ENCODE results near the gene PPDPF. TPM values are rescaled to one million over a fixed set of nuclear protein-coding genes. Genes with fewer than 3 reads are reported as not detected.

PPDPF gene
- total and polyA plus RNA-seq, 2 of the 8 experiments (the other 6 are each of a cell fraction or from before 2014, with no cell fraction given): 30.5 to 138 TPM

GRCh38 chr20:63540417-63541186 lies 20.0 kb downstream of the PPDPF start:
- no peak overlapping the region for H3K23ac ChIP-seq (ENCODE audit: insufficient read length)
- no peaks in the 10 kb centered on the region for H3K36me3 ChIP-seq (ENCODE audit: control insufficient read depth in 2 of 4, insufficient read depth in 4 of 4, low read length in 3 of 4)
- peak overlapping the region; percentile 35; the same call in 1 of the 2 replicates for H4K8ac ChIP-seq (ENCODE audit: extremely low read depth, insufficient read depth, low read length)
- no peak overlapping the region for H3K4ac ChIP-seq (replicated peaks; ENCODE audit: insufficient read length, low read depth, low read length)
- H2BK15ac ChIP-seq (ENCODE audit: low read length): 0 out of 2 replicates have a peak overlapping the region, but pooled peaks have one; percentile 72
- H3K9ac ChIP-seq (replicated peaks in 1 of 4; ENCODE audit: extremely low read depth in 1 of 4, low read depth in 3 of 4, low read length in 3 of 4): no peak overlapping the region
- H3K27ac ChIP-seq (ENCODE audit: low read depth, low read length): no peak overlapping the region
- no peak overlapping the region for H3K56ac ChIP-seq (replicated peaks; ENCODE audit: insufficient read length, low read depth, low read length)
- H2BK120ac ChIP-seq (replicated peaks; ENCODE audit: low read depth, low read length): no peak overlapping the region
- CTCF ChIA-PET (ENCODE audit: partially characterized antibody): interaction anchor here (1.2 to 3.9 kb wide), 6 partner anchors 9 to 98 kb away, joined by 3 to 17 read pairs (median 5); partner anchors contain the start of gene FNDC11
- no peak overlapping the region for H2BK5ac ChIP-seq (ENCODE audit: low read depth, low read length)
- no peak overlapping the region for H2AK5ac ChIP-seq (ENCODE audit: low read depth, low read length)
- no peak overlapping the region for H4K91ac ChIP-seq (replicated peaks; ENCODE audit: insufficient read length, low read length)
- no peak overlapping the region for H4K5ac ChIP-seq (ENCODE audit: insufficient read length, low read depth, low read length)
- H2BK12ac ChIP-seq (ENCODE audit: low read depth, low read length): no peak overlapping the region
- H3K4me2 ChIP-seq (ENCODE audit: insufficient read depth in 1 of 2, low read depth in 2 of 2, low read length in 2 of 2): no peak overlapping the region
- H2AFZ ChIP-seq (ENCODE audit: low read length): no peak overlapping the region
- POLR2A ChIA-PET (ENCODE audit: partially characterized antibody): interaction anchor here (1.1 to 1.3 kb wide), 2 partner anchors 35 to 197 kb away, joined by 3 read pairs; no protein-coding TSS in a partner anchor
- H3K14ac ChIP-seq (ENCODE audit: insufficient read length): no peak overlapping the region
- no peak for DNase-seq (ENCODE audit: low read depth in 1 of 2, low spot score in 2 of 2)
- H3K23me2 ChIP-seq (ENCODE audit: low read depth, low read length): no peaks in the 10 kb centered on the region
- H3K4me3 ChIP-seq (ENCODE audit: extremely low read depth in 1 of 4, insufficient read depth in 2 of 4, low read depth in 3 of 4, low read length in 4 of 4): no peak overlapping the region
- WGBS, 2 experiments (ENCODE audit: extremely low coverage in 1 of 2, insufficient coverage in 1 of 2, insufficient read length in 1 of 2, insufficient replicate concordance in 2 of 2, low coverage in 1 of 2, low lambda C conversion rate in 2 of 2, missing lambda C conversion rate in 1 of 2): 93% methylated on average over 38 of the region's 49 CpGs; no CpG with 5 or more reads in 1 of the 2 experiments
- peaks cover 0 to 10% (median 0%) of the 10 kb centered on the region in 4 experiments; a peak in 4 of 7 replicates for H3K4me1 ChIP-seq (replicated peaks in 1 of 4; ENCODE audit: control insufficient read depth in 3 of 4, insufficient read depth in 4 of 4, low read length in 3 of 4)
- H3K27me3 ChIP-seq (replicated peaks in 1 of 4; ENCODE audit: control insufficient read depth in 3 of 4, extremely low read depth in 1 of 4, insufficient read depth in 3 of 4, low read length in 3 of 4): no peaks in the 10 kb centered on the region
- H4K20me1 ChIP-seq (replicated peaks in 1 of 2; ENCODE audit: control insufficient read depth in 1 of 2, insufficient read depth in 2 of 2, low read length in 2 of 2): no peaks in the 10 kb centered on the region
- no peak overlapping the region; the same call in 1 of the 2 replicates for H3K18ac ChIP-seq (ENCODE audit: extremely low read depth, low read length)
- no peak for TF ChIP-seq BRCA1 (IDR thresholded peaks at IDR 0.05; ENCODE audit: low read depth, low read length)
- TF ChIP-seq, protein P1, sequence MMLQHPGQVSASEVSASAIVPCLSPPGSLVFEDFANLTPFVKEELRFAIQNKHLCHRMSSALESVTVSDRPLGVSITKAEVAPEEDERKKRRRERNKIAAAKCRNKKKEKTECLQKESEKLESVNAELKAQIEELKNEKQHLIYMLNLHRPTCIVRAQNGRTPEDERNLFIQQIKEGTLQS (IDR thresholded peaks at IDR 0.05; ENCODE audit: insufficient read depth, low read depth, low read length): no peak
- TF ChIP-seq CHD2 (IDR thresholded peaks at IDR 0.05; ENCODE audit: low read length): no peak
- TF ChIP-seq SAP30 (IDR thresholded peaks at IDR 0.05; ENCODE audit: insufficient read depth, insufficient replicate concordance, low read length): no peak
- TF ChIP-seq RBBP5 (IDR thresholded peaks at IDR 0.05; ENCODE audit: borderline replicate concordance, low read depth, low read length): no peak
- TF ChIP-seq EGR1 (IDR thresholded peaks at IDR 0.05; ENCODE audit: borderline replicate concordance, low read depth, low read length): no peak
- no peak for TF ChIP-seq ASH2L (IDR thresholded peaks at IDR 0.05; ENCODE audit: low read length)
- TF ChIP-seq RXRA (IDR thresholded peaks at IDR 0.05; ENCODE audit: insufficient read depth, low read depth, low read length): no peak
- TF ChIP-seq RNF2 (IDR thresholded peaks at IDR 0.05; ENCODE audit: borderline replicate concordance, low read depth, low read length, missing control alignments, poor library complexity, severe bottlenecking): no peak
- H3K79me2 ChIP-seq (ENCODE audit: control insufficient read depth in 1 of 2, insufficient read depth in 2 of 2, low read length in 2 of 2): no peaks in the 10 kb centered on the region
- no peaks in the 10 kb centered on the region for H3K9me3 ChIP-seq (ENCODE audit: insufficient read depth in 2 of 2, low read depth in 1 of 2, low read length in 1 of 2)
- H3K79me1 ChIP-seq (ENCODE audit: low read depth, low read length): no peaks in the 10 kb centered on the region
- FAIRE-seq: no peak
- no peak overlapping the region for H2BK20ac ChIP-seq (ENCODE audit: low read length)

Data from H1 (cell line).